HT1080 (cell line): ENCODE measurements around the gene TUBA1B. TPM values are rescaled to one million over a fixed set of nuclear protein-coding genes. Genes with fewer than 3 reads are reported as not detected.
A peak's percentile ranks its signal among the peaks of the same experiment; 100 is the strongest.

Source experiments
- DNase-seq: peaks from one replicate; pipeline ENCODE4 v3.0.0-alpha.2; 2015; ENCODE audit warnings: low read depth
- small RNA-seq: library from RNA; depleted of rRNA; stranded (forward); fragments of <200 nt; gene quantifications from one replicate; pipeline ENCODE3, GENCODE V24; 2014
- total RNA-seq: library from RNA; depleted of rRNA; stranded (reverse); fragments of >200 nt; shearing (Covaris generic); gene quantifications from 2 replicates; pipeline ENCODE4 v1.2.3, GENCODE V29; 2014; rRNA removed

TUBA1B gene
- total RNA-seq, 1 experiment from 2014 or later: 5,260 TPM

- no peak for DNase-seq
These were observed 39.9 kb downstream of the TUBA1B start for GRCh38 chr12:49091056-49091835.

GRCh38 chr12:49089821-49090773, 41.1 kb downstream of the TUBA1B start:
- DNase-seq: no peak

GRCh38 chr12:49088932-49089330, 42.3 kb downstream of the TUBA1B start:
- no peak for DNase-seq

- peak; percentile 94 for DNase-seq
These were observed 42.9 kb downstream of the TUBA1B start for GRCh38 chr12:49088150-49088931.

GRCh38 chr12:49086116-49086515, 45.1 kb downstream of the TUBA1B start:
- DNase-seq: no peak

- DNase-seq: no peak
These were observed 46.8 kb downstream of the TUBA1B start for GRCh38 chr12:49084438-49084837.

GRCh38 chr12:49079793-49080192, 51.4 kb downstream of the TUBA1B start:
- no peak for DNase-seq

Small RNAs within 50 kb of the gene (small RNA-seq; reads per million reads assigned to genes)
- gene RF00019: not detected

Other genes starting within 250 kb of the TUBA1B start
- gene FKBP11, start 205.9 kb downstream of the TUBA1B start, total RNA-seq: 9.8 and 13.0 TPM in 2 replicates
- 108 and 163 TPM in 2 replicates for gene ARF3, start 173.9 kb downstream of the TUBA1B start, total RNA-seq
- 0.71 and 2.1 TPM in 2 replicates for gene WNT10B, start 159.7 kb downstream of the TUBA1B start, total RNA-seq
- not detected in 2 replicates for gene WNT1, start 153.1 kb downstream of the TUBA1B start, total RNA-seq
- gene DDN, start 132.0 kb downstream of the TUBA1B start, total RNA-seq: 0.24 and 0.50 TPM in 2 replicates
- 101 and 104 TPM in 2 replicates for gene PRKAG1, start 112.6 kb downstream of the TUBA1B start, total RNA-seq
- 12.4 and 17.0 TPM in 2 replicates for gene KMT2D, start 70.6 kb downstream of the TUBA1B start, total RNA-seq
- 5.1 and 5.2 TPM in 2 replicates for gene RHEBL1, start 61.4 kb downstream of the TUBA1B start, total RNA-seq
- not detected in 2 replicates for gene DHH, start 36.6 kb downstream of the TUBA1B start, total RNA-seq
- 28.2 and 32.8 TPM in 2 replicates for gene LMBR1L, start 20.5 kb downstream of the TUBA1B start, total RNA-seq
- gene TUBA1A, start 57.7 kb upstream of the TUBA1B start, total RNA-seq: 329 and 349 TPM in 2 replicates
- gene TUBA1C, start 133.7 kb upstream of the TUBA1B start, total RNA-seq: 1,877 and 2,544 TPM in 2 replicates
- gene PRPH, start 163.8 kb upstream of the TUBA1B start, total RNA-seq: 0.13 and 0.21 TPM in 2 replicates
- gene TROAP, start 191.9 kb upstream of the TUBA1B start, total RNA-seq: 35.8 and 48.7 TPM in 2 replicates
- 5.3 and 5.7 TPM in 2 replicates for gene C1QL4, start 205.8 kb upstream of the TUBA1B start, total RNA-seq
- 8.3 and 9.1 TPM in 2 replicates for gene DNAJC22, start 215.5 kb upstream of the TUBA1B start, total RNA-seq
- 30.4 and 39.4 TPM in 2 replicates for gene SPATS2, start 236.1 kb upstream of the TUBA1B start, total RNA-seq